Activated CD4-positive, alpha-beta T cell treated with anti-CD3 and anti-CD28 coated beads, Interleukin-2, amount 10 ng/mL, durations not matched to agents 7 days and 5 days (primary cell): Measurements from ENCODE around the gene LMAN2L. TPM values are rescaled to one million over a fixed set of nuclear protein-coding genes. Genes with fewer than 3 reads are reported as not detected.

Source experiments
- CTCF ChIA-PET: fragments of 350-600 bp; sonication (Branson Sonifier 250); formaldehyde crosslinking; loops from one replicate; lab custom pipeline; 2021; ENCODE audit warnings: antibody characterized with exemption; lab: Charles Lee
- POLR2A ChIA-PET: fragments of 350-600 bp; sonication (Branson Sonifier 250); formaldehyde crosslinking; loops from one replicate; lab custom pipeline; 2021; ENCODE audit warnings: antibody characterized with exemption; lab: Charles Lee
- DNase-seq: peaks from one replicate; pipeline ENCODE4 v3.0.0-alpha.2; 2020
- H3K27ac Mint-ChIP-seq: one replicate; pipeline ENCODE4 v1.8.0; 2021; ENCODE audit warnings: mild to moderate bottlenecking, moderate library complexity, mixed read lengths
- H3K27me3 Mint-ChIP-seq: one replicate; pipeline ENCODE4 v1.8.0; 2021; ENCODE audit warnings: mixed read lengths
- H3K36me3 Mint-ChIP-seq: one replicate; pipeline ENCODE4 v1.8.0; 2021; ENCODE audit warnings: low read depth, mixed read lengths
- H3K4me1 Mint-ChIP-seq: one replicate; pipeline ENCODE4 v1.8.0; 2021; ENCODE audit warnings: mixed read lengths
- H3K4me3 Mint-ChIP-seq: one replicate; pipeline ENCODE4 v1.8.0; 2021; ENCODE audit warnings: mild to moderate bottlenecking, moderate library complexity, mixed read lengths
- H3K9me3 Mint-ChIP-seq: one replicate; pipeline ENCODE4 v1.8.0; 2021; ENCODE audit warnings: mixed read lengths
- total RNA-seq, 2 experiments: library from RNA; stranded (reverse); gene quantifications; one replicate each; pipeline ENCODE4 v1.2.3, GENCODE V29; 2021

LMAN2L gene
- total RNA-seq, 2 experiments from 2014 or later, result 7.5 to 8.0 TPM

- CTCF ChIA-PET, result interaction anchor here (1.4 to 1.5 kb wide), 2 partner anchors 10 to 15 kb away, joined by 3 to 4 read pairs; no protein-coding TSS in a partner anchor
- no peaks in the 10 kb centered on the region for H3K36me3 Mint-ChIP-seq
Observed at GRCh38 chr2:96688649-96689430, 51.0 kb downstream of the LMAN2L start.

GRCh38 chr2:96687711-96688640 lies 51.9 kb downstream of the LMAN2L start:
- H3K4me1 Mint-ChIP-seq, result no peaks in the 10 kb centered on the region
- no peak overlapping the region for H3K4me3 Mint-ChIP-seq
- ChIA-PET POLR2A (no interaction called here), CTCF (interaction anchor here (1.2 to 1.5 kb wide), 3 partner anchors 9 to 75 kb away, joined by 3 to 4 read pairs (median 3); no protein-coding TSS in a partner anchor)
- H3K9me3 Mint-ChIP-seq, result no peaks in the 10 kb centered on the region
- H3K27me3 Mint-ChIP-seq, result no peaks in the 10 kb centered on the region
- no peak overlapping the region for H3K27ac Mint-ChIP-seq
- no peak for DNase-seq
- H3K36me3 Mint-ChIP-seq, result no peaks in the 10 kb centered on the region

More at GRCh38 chr2:96688649-96689430, 51.0 kb downstream of the LMAN2L start:
- H3K27me3 Mint-ChIP-seq, result no peaks in the 10 kb centered on the region
- H3K27ac Mint-ChIP-seq, result no peak overlapping the region
- H3K4me1 Mint-ChIP-seq, result no peaks in the 10 kb centered on the region
- POLR2A ChIA-PET, result no interaction called here
- no peaks in the 10 kb centered on the region for H3K9me3 Mint-ChIP-seq
- no peak overlapping the region for H3K4me3 Mint-ChIP-seq
- no peak for DNase-seq

DNA sequence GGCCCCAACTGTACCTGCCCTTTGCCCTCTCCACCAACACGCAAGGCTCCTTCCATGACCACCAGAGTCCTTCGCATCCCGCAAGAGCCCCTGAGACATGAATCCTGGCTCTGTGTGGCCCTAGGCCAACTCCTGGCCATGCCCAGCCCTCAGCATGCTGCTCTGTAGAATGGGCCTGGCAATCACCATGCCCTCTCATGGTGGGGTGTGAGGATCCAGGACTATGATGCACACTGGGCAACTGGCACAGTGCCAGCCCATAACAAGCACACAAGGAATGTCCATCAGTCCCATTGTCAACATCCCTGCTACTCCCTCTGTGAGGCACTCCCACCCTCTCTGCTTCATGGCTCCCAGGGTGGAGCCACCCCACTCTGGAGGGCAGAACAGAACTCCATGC lies 52.6 kb downstream of the LMAN2L start:
- Mint-ChIP-seq H3K4me1 (no peaks in the 10 kb centered on the region), H3K36me3 (no peaks in the 10 kb centered on the region), H3K27me3 (no peaks in the 10 kb centered on the region), H3K9me3 (no peaks in the 10 kb centered on the region), H3K4me3 (no peak overlapping the region), H3K27ac (peak overlapping the region; percentile 41)
- ChIA-PET CTCF (interaction anchor here (1.2 to 1.5 kb wide), 2 partner anchors 16 to 76 kb away, joined by 3 to 4 read pairs; no protein-coding TSS in a partner anchor), POLR2A (no interaction called here)
- no peak for DNase-seq

GRCh38 chr2:96685577-96686459 lies 54.0 kb downstream of the LMAN2L start:
- POLR2A ChIA-PET, result no interaction called here
- Mint-ChIP-seq H3K27ac (no peak overlapping the region), H3K27me3 (no peaks in the 10 kb centered on the region), H3K4me1 (no peaks in the 10 kb centered on the region), H3K4me3 (no peak overlapping the region), H3K9me3 (no peaks in the 10 kb centered on the region), H3K36me3 (no peaks in the 10 kb centered on the region)
- DNase-seq, result no peak
- CTCF ChIA-PET, result no interaction called here

- Mint-ChIP-seq H3K36me3 (no peaks in the 10 kb centered on the region), H3K27ac (no peak overlapping the region), H3K9me3 (no peaks in the 10 kb centered on the region), H3K27me3 (peaks cover 6% of the 10 kb centered on the region), H3K4me3 (no peak overlapping the region), H3K4me1 (no peaks in the 10 kb centered on the region)
- POLR2A ChIA-PET, result no interaction called here
- CTCF ChIA-PET, result no interaction called here
- DNase-seq, result no peak
Observed at GRCh38 chr2:96684883-96685576, 54.8 kb downstream of the LMAN2L start.

DNA sequence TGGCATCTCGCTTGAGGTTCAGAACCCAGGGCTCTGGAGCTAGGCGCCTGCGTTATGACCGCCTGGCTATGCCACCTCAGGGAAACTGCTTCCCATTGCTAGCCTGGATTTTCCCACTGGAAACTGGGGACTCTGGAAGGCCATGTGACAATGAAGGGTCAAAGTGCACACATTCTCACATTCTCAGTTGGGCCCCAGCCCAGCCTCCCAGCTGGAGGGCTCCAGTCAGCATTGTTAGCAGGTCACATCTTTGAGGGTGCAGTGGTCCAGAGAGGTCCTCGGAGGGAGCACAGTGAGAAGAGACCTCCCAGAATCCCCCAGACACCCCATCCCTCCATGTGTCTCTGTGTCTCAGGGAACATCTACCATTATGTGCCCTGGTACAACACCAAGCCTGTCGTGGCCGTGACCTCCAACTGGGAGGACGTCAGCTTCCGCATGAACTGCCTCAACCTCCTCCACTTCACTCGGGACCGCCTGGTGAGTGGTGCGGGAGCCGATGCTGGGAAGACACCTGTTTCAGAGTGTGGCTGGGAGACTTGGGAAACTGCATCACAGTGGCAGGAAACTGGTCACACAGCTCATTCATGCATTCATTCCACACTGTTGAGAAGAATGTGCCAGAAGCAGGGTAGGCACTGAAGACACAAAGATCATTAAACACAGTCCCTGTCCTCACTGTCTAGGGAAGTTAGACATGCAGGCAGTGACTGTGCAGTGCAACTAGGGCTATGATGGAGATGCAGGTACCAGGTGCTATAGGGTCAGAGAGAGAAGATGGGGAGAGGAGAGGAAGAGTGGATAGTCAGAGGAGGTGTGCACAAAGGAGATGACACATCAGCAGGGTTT lies 55.7 kb downstream of the LMAN2L start:
- CTCF ChIA-PET, result no interaction called here
- Mint-ChIP-seq H3K27ac (no peak overlapping the region), H3K27me3 (peaks cover 13% of the 10 kb centered on the region), H3K4me1 (no peaks in the 10 kb centered on the region), H3K9me3 (no peaks in the 10 kb centered on the region), H3K4me3 (no peak overlapping the region), H3K36me3 (no peaks in the 10 kb centered on the region)
- POLR2A ChIA-PET, result no interaction called here
- DNase-seq, result no peak

DNA sequence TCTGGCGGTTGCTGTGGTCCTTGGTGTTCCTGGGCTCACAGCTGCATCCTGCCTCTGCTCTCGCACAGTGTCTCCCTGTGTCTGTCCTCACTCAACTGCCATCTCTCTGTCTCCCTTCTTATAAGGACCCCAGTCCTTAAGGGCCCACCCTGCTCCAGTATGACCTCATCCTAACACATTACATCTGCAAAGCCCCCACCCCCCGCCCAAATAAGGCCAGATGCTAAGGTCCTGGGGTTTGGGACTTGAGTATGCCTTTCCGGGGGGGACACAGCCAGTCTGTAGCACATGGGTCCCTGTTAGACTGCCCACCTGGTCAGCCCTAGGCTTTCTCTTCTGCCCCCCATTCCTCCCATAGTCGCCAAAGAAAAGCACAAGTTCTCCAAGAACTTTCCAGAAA lies 56.6 kb downstream of the LMAN2L start:
- ChIA-PET CTCF (no interaction called here), POLR2A (no interaction called here)
- Mint-ChIP-seq H3K27ac (no peak overlapping the region), H3K36me3 (no peaks in the 10 kb centered on the region), H3K27me3 (peaks cover 13% of the 10 kb centered on the region), H3K4me1 (no peaks in the 10 kb centered on the region), H3K9me3 (no peaks in the 10 kb centered on the region), H3K4me3 (no peak overlapping the region)
- DNase-seq, result no peak

- CTCF ChIA-PET, result no interaction called here
Observed at GRCh38 chr2:96681540-96681939, 58.3 kb downstream of the LMAN2L start.

DNA sequence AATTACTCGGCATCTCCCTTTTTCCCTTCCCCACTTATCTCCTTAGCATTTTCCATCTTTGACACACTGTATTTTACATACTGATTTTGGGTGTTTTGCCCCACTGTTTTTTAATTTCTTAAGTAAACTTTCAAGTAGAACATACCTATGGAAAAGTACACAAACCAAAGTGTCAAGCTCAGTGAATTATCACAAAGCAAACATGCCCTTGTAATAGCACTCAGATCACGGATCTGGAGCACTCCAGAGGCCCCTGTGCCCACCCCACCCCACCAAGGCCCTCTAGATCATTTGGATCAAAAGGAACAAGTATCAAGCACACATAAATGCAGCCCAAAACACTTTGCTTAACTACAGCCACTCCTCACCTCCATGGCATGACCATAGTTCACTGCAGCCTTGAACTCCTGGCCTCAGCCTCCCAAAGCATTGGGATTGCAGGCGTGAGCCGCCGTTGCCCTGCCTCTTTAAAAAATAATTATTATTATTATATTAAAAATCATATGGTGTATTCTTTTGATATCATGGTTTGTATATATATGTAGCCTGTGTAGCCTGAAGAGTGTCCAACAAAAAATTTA lies 59.2 kb downstream of the LMAN2L start:
- H3K4me3 Mint-ChIP-seq, result no peak overlapping the region
- ChIA-PET CTCF (no interaction called here), POLR2A (no interaction called here)
- DNase-seq, result no peak
- H3K9me3 Mint-ChIP-seq, result no peaks in the 10 kb centered on the region
- H3K27me3 Mint-ChIP-seq, result peaks cover 13% of the 10 kb centered on the region
- H3K4me1 Mint-ChIP-seq, result no peaks in the 10 kb centered on the region
- H3K36me3 Mint-ChIP-seq, result no peaks in the 10 kb centered on the region
- H3K27ac Mint-ChIP-seq, result no peak overlapping the region

More at GRCh38 chr2:96681540-96681939, 58.3 kb downstream of the LMAN2L start:
- no peak overlapping the region for H3K27ac Mint-ChIP-seq
- no peak overlapping the region for H3K4me3 Mint-ChIP-seq
- H3K4me1 Mint-ChIP-seq, result no peaks in the 10 kb centered on the region
- POLR2A ChIA-PET, result no interaction called here
- no peaks in the 10 kb centered on the region for H3K9me3 Mint-ChIP-seq
- no peaks in the 10 kb centered on the region for H3K36me3 Mint-ChIP-seq
- H3K27me3 Mint-ChIP-seq, result peaks cover 13% of the 10 kb centered on the region
- DNase-seq, result no peak

DNA sequence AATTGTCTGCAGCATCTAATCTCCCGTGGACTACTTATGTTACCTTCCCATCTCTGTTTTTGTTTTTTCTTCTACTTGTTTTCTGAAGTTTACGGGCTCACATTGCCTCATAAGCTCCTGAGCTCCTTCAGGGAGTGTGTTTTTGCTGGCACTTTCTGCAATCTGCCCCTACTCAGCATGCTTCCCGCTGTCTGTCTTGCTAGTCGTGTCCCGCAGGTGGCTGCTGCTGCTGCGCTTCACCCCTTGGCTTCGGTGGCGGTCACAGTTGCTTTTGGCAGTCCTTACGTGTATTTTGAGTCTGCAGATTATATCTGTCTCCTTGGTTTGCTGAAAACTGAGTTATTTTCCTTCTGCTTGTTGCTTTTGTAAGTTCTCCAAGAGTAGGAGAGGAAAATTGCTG lies 60.0 kb downstream of the LMAN2L start:
- Mint-ChIP-seq H3K4me3 (no peak overlapping the region), H3K9me3 (no peaks in the 10 kb centered on the region), H3K4me1 (no peaks in the 10 kb centered on the region), H3K36me3 (no peaks in the 10 kb centered on the region), H3K27me3 (peaks cover 13% of the 10 kb centered on the region), H3K27ac (no peak overlapping the region)
- no peak for DNase-seq
- CTCF ChIA-PET, result no interaction called here
- POLR2A ChIA-PET, result no interaction called here

- no peaks in the 10 kb centered on the region for H3K4me1 Mint-ChIP-seq
- CTCF ChIA-PET, result no interaction called here
- H3K36me3 Mint-ChIP-seq, result no peaks in the 10 kb centered on the region
- no peaks in the 10 kb centered on the region for H3K9me3 Mint-ChIP-seq
- no peak overlapping the region for H3K4me3 Mint-ChIP-seq
- peaks cover 2% of the 10 kb centered on the region for H3K27me3 Mint-ChIP-seq
- DNase-seq, result no peak
- POLR2A ChIA-PET, result no interaction called here
- H3K27ac Mint-ChIP-seq, result no peak overlapping the region
Observed at GRCh38 chr2:96669539-96670215, 70.2 kb downstream of the LMAN2L start.
